HepG2 (cell line): Measurements from ENCODE around the gene CLDN17. TPM values are rescaled to one million over a fixed set of nuclear protein-coding genes. Genes with fewer than 3 reads are reported as not detected.

Source experiments
- ATAC-seq: fragments of 200-7000 bp; cut with Tn5 transposase; 3 replicates; pipeline ENCODE4 v1.9.1; 2020; ENCODE audit warnings: mild to moderate bottlenecking, moderate library complexity
- BruUV-seq: library from RNA; stranded (reverse); fragments of 400-500 nt; replicated peaks from 2 replicates; lab custom pipeline; 2021; lab: Mats Ljungman, UMichigan
- CTCF ChIA-PET: fragments of 300-600 bp; formaldehyde crosslinking; extraction: SDS; loops from one replicate; lab custom pipeline; 2021; ENCODE audit warnings: low total read pairs, inconsistent platforms, low intra/inter-chr PET ratio; lab: Yijun Ruan, JAX
- POLR2A ChIA-PET: fragments of 350-600 bp; sonication (Branson Sonifier 250); formaldehyde crosslinking; loops from one replicate; lab custom pipeline; 2020; ENCODE audit warnings: antibody characterized with exemption, inconsistent platforms; lab: Yijun Ruan, JAX
- DNase-seq: peaks from one replicate; pipeline ENCODE4 v3.0.0-alpha.2; 2015; ENCODE audit warnings: low spot score
- FAIRE-seq: peaks from 3 replicates; lab custom pipeline; 2011; peaks lifted over from hg19 to GRCh38; lab: Jason Lieb, UNC
- H2AFZ ChIP-seq: one replicate; pipeline ENCODE4 v1.6.1; 2011; ENCODE audit warnings: low read length, inconsistent platforms
- H3K27ac ChIP-seq: fragments of 300-600 bp; 3 replicates; pipeline ENCODE4 v1.8.0; 2011; ENCODE audit warnings: mixed run types, mild to moderate bottlenecking, mixed read lengths, low read length, inconsistent platforms; ENCODE audit not compliant: insufficient read depth; ENCODE audit errors: extremely low read length
- H3K27me3 ChIP-seq, 2 experiments: fragments of 200-600 bp in 1 of 2; 2 replicates in 1 of 2; 3 replicates in 1 of 2; pipeline versions ENCODE4 v1.6.0 to v1.8.0; 2011; ENCODE audit warnings: low read length in 2 of 2, mild to moderate bottlenecking in 2 of 2, moderate library complexity in 2 of 2, inconsistent platforms in 1 of 2; ENCODE audit not compliant: insufficient read depth in 2 of 2, control insufficient read depth in 1 of 2
- H3K36me3 ChIP-seq, 2 experiments: fragments of 200-600 bp in 1 of 2; replicated peaks in 1 of 2; 2 replicates in 1 of 2; 3 replicates in 1 of 2; pipeline versions ENCODE4 v1.5.1 to v1.8.0; 2011; ENCODE audit warnings: low read length in 2 of 2, inconsistent platforms in 1 of 2; ENCODE audit not compliant: insufficient read depth in 2 of 2, control insufficient read depth in 1 of 2
- H3K4me1 ChIP-seq: 2 replicates; pipeline ENCODE4 v1.5.1; 2012; ENCODE audit warnings: low read length, inconsistent platforms; ENCODE audit not compliant: insufficient read depth
- H3K4me2 ChIP-seq: 2 replicates; pipeline ENCODE4 v1.6.0; 2011; ENCODE audit warnings: low read depth, low read length, inconsistent platforms
- H3K4me3 ChIP-seq, 3 experiments: fragments of 200-600 bp in 1 of 3; sonication (generic), shearing (Covaris generic) in 1 of 3; replicated peaks in 1 of 3; 2 replicates each; pipeline ENCODE4 v1.5.1; 2011 to 2016; ENCODE audit warnings: low read length in 3 of 3, inconsistent platforms in 2 of 3, low read depth in 2 of 3, mild to moderate bottlenecking in 2 of 3, control low read depth in 1 of 3, mixed read lengths in 1 of 3; ENCODE audit not compliant: insufficient read depth in 1 of 3
- H3K79me2 ChIP-seq: one replicate; pipeline ENCODE4 v1.6.1; 2011; ENCODE audit warnings: low read length, inconsistent platforms; ENCODE audit not compliant: insufficient read depth
- H3K9ac ChIP-seq: 2 replicates; pipeline ENCODE4 v1.6.0; 2011; ENCODE audit warnings: mild to moderate bottlenecking, low read depth, low read length, inconsistent platforms; ENCODE audit not compliant: insufficient read depth
- H3K9me3 ChIP-seq: 2 replicates; pipeline ENCODE4 v1.5.1; 2012; ENCODE audit warnings: mild to moderate bottlenecking, low read length
- H4K20me1 ChIP-seq: 2 replicates; pipeline ENCODE4 v1.6.0; 2011; ENCODE audit warnings: inconsistent platforms, mild to moderate bottlenecking, low read length, moderate library complexity; ENCODE audit not compliant: insufficient read depth
- ETS1 ChIP-seq: sonication (generic); formaldehyde crosslinking; IDR thresholded peaks from 2 replicates; pipeline ENCODE4 v1.4.0; 2020; ENCODE audit warnings: missing genetic modification reagents
- GTF3A ChIP-seq: sonication (generic); formaldehyde crosslinking; conservative IDR thresholded peaks from 2 replicates; pipeline ENCODE4 v1.4.0; 2020; ENCODE audit warnings: mild to moderate bottlenecking, missing genetic modification reagents
- KDM1A ChIP-seq: IDR thresholded peaks from 2 replicates; pipeline ENCODE4 v1.6.1; 2016; ENCODE audit warnings: missing compliant biosample characterization
- LCORL ChIP-seq, 2 experiments: fragments of 450-650 bp in 1 of 2; sonication (generic) in 1 of 2; formaldehyde crosslinking in 1 of 2; IDR thresholded peaks; 2 replicates each; pipeline versions ENCODE4 v1.5.0 to v1.6.1; 2017 to 2020; ENCODE audit warnings: antibody characterized with exemption in 1 of 2, missing genetic modification reagents in 1 of 2
- MAF1 ChIP-seq: sonication (generic); formaldehyde crosslinking; IDR thresholded peaks from 2 replicates; pipeline ENCODE4 v1.5.0; 2020; ENCODE audit warnings: missing genetic modification reagents, borderline replicate concordance
- PHF20 ChIP-seq: sonication (generic); formaldehyde crosslinking; IDR thresholded peaks from 2 replicates; pipeline ENCODE4 v1.5.0; 2020; ENCODE audit warnings: mild to moderate bottlenecking, missing genetic modification reagents
- TRIM24 ChIP-seq: sonication (generic); formaldehyde crosslinking; IDR thresholded peaks from 2 replicates; pipeline ENCODE4 v1.8.0; 2022; ENCODE audit warnings: mild to moderate bottlenecking, missing genetic modification reagents
- UBTF ChIP-seq: sonication (generic); formaldehyde crosslinking; IDR thresholded peaks from 2 replicates; pipeline ENCODE4 v1.4.0; 2020; ENCODE audit warnings: mild to moderate bottlenecking, missing genetic modification reagents
- ZKSCAN8 ChIP-seq: IDR thresholded peaks from 2 replicates; pipeline ENCODE4 v1.6.1; 2016; ENCODE audit warnings: borderline replicate concordance, missing genetic modification reagents, missing compliant biosample characterization
- ZNF101 ChIP-seq: sonication (generic); formaldehyde crosslinking; IDR thresholded peaks from 2 replicates; pipeline ENCODE4 v1.4.0; 2020; ENCODE audit warnings: mild to moderate bottlenecking, low read depth, missing genetic modification reagents, borderline replicate concordance
- ZNF224 ChIP-seq: sonication (generic); formaldehyde crosslinking; IDR thresholded peaks from 2 replicates; pipeline ENCODE4 v1.5.0; 2020; ENCODE audit warnings: mild to moderate bottlenecking, missing genetic modification reagents
- ZNF430 ChIP-seq: sonication (generic); formaldehyde crosslinking; IDR thresholded peaks from 2 replicates; pipeline ENCODE4 v1.9.0; 2021; ENCODE audit warnings: mild to moderate bottlenecking, missing genetic modification reagents
- ZNF543 ChIP-seq: sonication (generic); formaldehyde crosslinking; IDR thresholded peaks from 2 replicates; pipeline ENCODE4 v1.4.0; 2020; ENCODE audit warnings: mild to moderate bottlenecking, missing genetic modification reagents
- ZNF713 ChIP-seq: sonication (generic); formaldehyde crosslinking; IDR thresholded peaks from 2 replicates; pipeline ENCODE4 v1.4.0; 2020; ENCODE audit warnings: mild to moderate bottlenecking, missing genetic modification reagents
- ZNF781 ChIP-seq: sonication (generic); formaldehyde crosslinking; IDR thresholded peaks from 2 replicates; pipeline ENCODE4 v1.5.1; 2020; ENCODE audit warnings: borderline replicate concordance, mild to moderate bottlenecking, missing genetic modification reagents; ENCODE audit errors: not compliant biosample characterization
- whole genome bisulfite sequencing: methylation state at CpG from one replicate; pipeline ENCODE4 v1.1.6; 2017; ENCODE audit warnings: low lambda C conversion rate; 5-methylcytosine and 5-hydroxymethylcytosine counted together
- in situ Hi-C: cut with HindIII; loops from 2 replicates; pipeline ENCODE4 v1.10.0; 2017; ENCODE audit warnings: low pct_unique_long_range_greater_than_20kb; ENCODE audit not compliant: extremely low pct_ligation_motif_present
- intact Hi-C: fragments of 100-400 bp; cut with micrococcal nuclease; formaldehyde crosslinking; loops from one replicate; pipeline ENCODE4 v1.10.0; 2022; ENCODE audit not compliant: unreplicated experiment
- polyA plus RNA-seq, 8 experiments: library from polyadenylated mRNA; depleted of rRNA in 3 of 8; stranded (reverse) in 7 of 8; unstranded in 1 of 8; fragments of >200 nt; fragmentation: Illumina TruSeq in 4 of 8; extraction: Trizol in 4 of 8; gene quantifications; 2 replicates each; pipeline versions ENCODE4 v1.2.1 to v1.2.3, GENCODE V29; 2011 to 2016; ENCODE audit warnings: low read depth in 4 of 8, missing spikeins in 1 of 8, mixed read lengths in 1 of 8; ENCODE audit not compliant: insufficient read depth in 1 of 8
- total RNA-seq, 5 experiments: library from RNA; depleted of rRNA; stranded (reverse); fragments of >200 nt; fragmentation: Illumina TruSeq; extraction: Trizol; gene quantifications; 2 replicates each; pipeline ENCODE4 v1.2.3, GENCODE V29; 2016; ENCODE audit warnings: low read depth in 1 of 5

CLDN17 gene
- total and polyA plus RNA-seq, 2 of the 13 experiments (the other 11 are each of a cell fraction or from before 2014, with no cell fraction given): not detected

GRCh38 chr21:30148906-30149305, 17.7 kb downstream of the CLDN17 start:
- intact Hi-C loops (no loop called here), in situ Hi-C loops (no loop called here)
- no peak overlapping the region for H3K27ac ChIP-seq
- FAIRE-seq (no peak), DNase-seq (no peak), ATAC-seq (no peak)
- POLR2A ChIA-PET: no interaction called here
- 0% methylated on average over 1 of the region's 1 CpG for WGBS
- no peak overlapping the region for H3K4me2 ChIP-seq
- CTCF ChIA-PET: no interaction called here
- no peak overlapping the region for H3K9ac ChIP-seq
- BruUV-seq: no TSS peak
- H3K4me3 ChIP-seq: no peak overlapping the region
- TF ChIP-seq ZNF781 (no peak), ZNF224 (no peak), ZNF101 (CRISPR knock-in tag) (no peak), ZNF713 (CRISPR knock-in tag) (no peak), ZKSCAN8 (CRISPR knock-in tag) (no peak), UBTF (no peak), LCORL (IDR thresholded peaks at IDR 0.05) (no peak), LCORL (CRISPR knock-in tag; IDR thresholded peaks at IDR 0.05) (no peak), KDM1A (CRISPR knock-in tag) (no peak), ZNF543 (CRISPR knock-in tag) (no peak), GTF3A (CRISPR knock-in tag) (no peak), TRIM24 (CRISPR knock-in tag) (no peak), PHF20 (CRISPR knock-in tag) (no peak), ETS1 (CRISPR knock-in tag) (no peak), ZNF430 (CRISPR knock-in tag) (no peak), MAF1 (no peak)
- no peak overlapping the region for H2AFZ ChIP-seq
- H3K4me1 ChIP-seq: no peaks in the 10 kb centered on the region
- no peaks in the 10 kb centered on the region for H4K20me1 ChIP-seq
- no peaks in the 10 kb centered on the region for H3K36me3 ChIP-seq
- no peaks in the 10 kb centered on the region for H3K79me2 ChIP-seq
- no peaks in the 10 kb centered on the region for H3K27me3 ChIP-seq
- H3K9me3 ChIP-seq: peaks cover 83% of the 10 kb centered on the region
